ENCODE data around the gene MEIS2. TPM values are rescaled to one million over a fixed set of nuclear protein-coding genes. Genes with fewer than 3 reads are reported as not detected.

Gene MEIS2
- total RNA-seq, 1 donor from 2014 or later = 35.6 TPM

GRCh38 chr15:37096558-37097143 lies 3.7 kb downstream of the MEIS2 start:
- peaks cover 15% of the 10 kb centered on the region for H3K36me3 ChIP-seq (ENCODE audit: insufficient read depth, low read length)
- peak overlapping the region; percentile 96 for H3K9ac ChIP-seq (ENCODE audit: low read length)

GRCh38 chr15:37095770-37096557 lies 4.4 kb downstream of the MEIS2 start:
- peaks cover 4% of the 10 kb centered on the region for H3K27me3 Mint-ChIP-seq (ENCODE audit: low read depth, unreplicated experiment)
- Histone ChIP-seq H3K9ac (ENCODE audit: low read length) (peak overlapping the region; percentile 96), H3K4me1 (ENCODE audit: insufficient read depth, low read length) (peaks cover 38% of the 10 kb centered on the region), H3K27ac (ENCODE audit: low read depth, low read length) (peak overlapping the region; percentile 90), H3K4me2 (ENCODE audit: low read length) (peak overlapping the region; percentile 99), H3K27me3 (ENCODE audit: insufficient read depth, low read length) (no peaks in the 10 kb centered on the region), H2AFZ (ENCODE audit: low read depth, low read length) (peak overlapping the region; percentile 35), H3K4me3 (ENCODE audit: insufficient read depth, low read depth, low read length) (peak overlapping the region; percentile 89), H3K36me3 (ENCODE audit: insufficient read depth, low read length) (peaks cover 18% of the 10 kb centered on the region), H3K79me2 (ENCODE audit: insufficient read depth, low read length) (peaks cover 91% of the 10 kb centered on the region), H3K9me3 (ENCODE audit: insufficient read depth, low read depth, low read length) (no peaks in the 10 kb centered on the region), H4K20me1 (ENCODE audit: insufficient read depth, low read length) (peaks cover 52% of the 10 kb centered on the region)
- TF ChIP-seq CTCF (IDR thresholded peaks at IDR 0.05; ENCODE audit: insufficient read depth, low read depth, low read length) (no peak), EZH2 (IDR thresholded peaks at IDR 0.05; ENCODE audit: insufficient read depth, low read length) (no peak)
- H3K9me3 Mint-ChIP-seq (ENCODE audit: unreplicated experiment) = no peaks in the 10 kb centered on the region
- no peak for FAIRE-seq
- H3K36me3 Mint-ChIP-seq (ENCODE audit: low read depth, unreplicated experiment) = peaks cover 10% of the 10 kb centered on the region
- no peak for DNase-seq (ENCODE audit: low read depth)
- H3K4me1 Mint-ChIP-seq (ENCODE audit: low read depth, unreplicated experiment) = peaks cover 26% of the 10 kb centered on the region
- H3K27ac Mint-ChIP-seq (ENCODE audit: unreplicated experiment) = peak overlapping the region; percentile 78
- peak overlapping the region; percentile 95 for H3K4me3 Mint-ChIP-seq (ENCODE audit: unreplicated experiment)

More at GRCh38 chr15:37096558-37097143, 3.7 kb downstream of the MEIS2 start:
- Histone ChIP-seq H3K4me1 (ENCODE audit: insufficient read depth, low read length) (peaks cover 38% of the 10 kb centered on the region), H3K27me3 (ENCODE audit: insufficient read depth, low read length) (no peaks in the 10 kb centered on the region), H4K20me1 (ENCODE audit: insufficient read depth, low read length) (peaks cover 47% of the 10 kb centered on the region), H2AFZ (ENCODE audit: low read depth, low read length) (peak overlapping the region; percentile 35), H3K79me2 (ENCODE audit: insufficient read depth, low read length) (peaks cover 84% of the 10 kb centered on the region), H3K4me2 (ENCODE audit: low read length) (peak overlapping the region; percentile 99), H3K9me3 (ENCODE audit: insufficient read depth, low read depth, low read length) (no peaks in the 10 kb centered on the region), H3K27ac (ENCODE audit: low read depth, low read length) (peak overlapping the region; percentile 90), H3K4me3 (ENCODE audit: insufficient read depth, low read depth, low read length) (peak overlapping the region; percentile 89)
- FAIRE-seq (no peak), DNase-seq (ENCODE audit: low read depth) (no peak)
- H3K27ac Mint-ChIP-seq (ENCODE audit: unreplicated experiment) = peak overlapping the region; percentile 56
- H3K4me1 Mint-ChIP-seq (ENCODE audit: low read depth, unreplicated experiment) = peaks cover 26% of the 10 kb centered on the region
- peak overlapping the region; percentile 95 for H3K4me3 Mint-ChIP-seq (ENCODE audit: unreplicated experiment)
- H3K36me3 Mint-ChIP-seq (ENCODE audit: low read depth, unreplicated experiment) = peaks cover 10% of the 10 kb centered on the region
- peaks cover 4% of the 10 kb centered on the region for H3K27me3 Mint-ChIP-seq (ENCODE audit: low read depth, unreplicated experiment)
- no peak for TF ChIP-seq EZH2 (IDR thresholded peaks at IDR 0.05; ENCODE audit: insufficient read depth, low read length)
- no peak for TF ChIP-seq CTCF (IDR thresholded peaks at IDR 0.05; ENCODE audit: insufficient read depth, low read depth, low read length)
- no peaks in the 10 kb centered on the region for H3K9me3 Mint-ChIP-seq (ENCODE audit: unreplicated experiment)

Measured in astrocyte (in vitro differentiated cells and primary cell).